Stomach smooth muscle (tissue), 2 donors: ENCODE data around the gene BPIFA3.

Source experiments
- H3K27ac ChIP-seq: one replicate; pipeline ENCODE4 v1.7.0; 2013; ENCODE audit warnings: mild to moderate bottlenecking, low read length, inconsistent platforms
- H3K27me3 ChIP-seq, 2 donors: one replicate each; pipeline ENCODE4 v1.7.0; 2013; ENCODE audit warnings: low read length in 2 of 2; ENCODE audit not compliant: insufficient read depth in 2 of 2, control insufficient read depth in 1 of 2
- H3K36me3 ChIP-seq, 2 donors: one replicate each; pipeline ENCODE4 v1.7.0; 2013; ENCODE audit warnings: low read length in 2 of 2; ENCODE audit not compliant: control insufficient read depth in 2 of 2, insufficient read depth in 2 of 2
- H3K4me1 ChIP-seq: one replicate; pipeline ENCODE4 v1.7.0; 2013; ENCODE audit warnings: low read length; ENCODE audit not compliant: control insufficient read depth, insufficient read depth
- H3K4me3 ChIP-seq, 2 donors: one replicate each; pipeline ENCODE4 v1.7.0; 2013; ENCODE audit warnings: low read length in 2 of 2
- H3K9ac ChIP-seq, 2 donors: one replicate each; pipeline ENCODE4 v1.7.0; 2013; ENCODE audit warnings: low read length in 2 of 2, mild to moderate bottlenecking in 1 of 2
- H3K9me3 ChIP-seq, 2 donors: one replicate each; pipeline ENCODE4 v1.7.0; 2013; ENCODE audit warnings: low read length in 2 of 2; ENCODE audit not compliant: control insufficient read depth in 2 of 2
- donor health status: healthy.
- donor health status: Pancreatic carcinoma.

The BPIFA3 gene

GRCh38 chr20:33239979-33240736, 23.0 kb downstream of the BPIFA3 start:
- H3K36me3 ChIP-seq = no peaks in the 10 kb centered on the region
- H3K4me3 ChIP-seq = no peak overlapping the region
- H3K9me3 ChIP-seq = no peaks in the 10 kb centered on the region
- H3K9ac ChIP-seq = no peak overlapping the region
- no peak overlapping the region for H3K27ac ChIP-seq
- H3K4me1 ChIP-seq = no peaks in the 10 kb centered on the region
- H3K27me3 ChIP-seq = peaks cover 0 to 15% of the 10 kb centered on the region in 2 donors

- no peak overlapping the region for H3K4me3 ChIP-seq
- no peak overlapping the region for H3K9ac ChIP-seq
- no peaks in the 10 kb centered on the region for H3K4me1 ChIP-seq
- H3K27ac ChIP-seq = no peak overlapping the region
- peaks cover 0 to 8% of the 10 kb centered on the region in 2 donors for H3K27me3 ChIP-seq
- no peaks in the 10 kb centered on the region for H3K36me3 ChIP-seq
- H3K9me3 ChIP-seq = no peaks in the 10 kb centered on the region
Observed at GRCh38 chr20:33240923-33241322, 23.8 kb downstream of the BPIFA3 start.

- Histone ChIP-seq H3K9me3 (no peaks in the 10 kb centered on the region), H3K36me3 (no peaks in the 10 kb centered on the region), H3K4me3 (no peak overlapping the region), H3K27ac (no peak overlapping the region), H3K4me1 (no peaks in the 10 kb centered on the region), H3K27me3 (peaks cover 0 to 3% of the 10 kb centered on the region in 2 donors), H3K9ac (no peak overlapping the region)
Observed at GRCh38 chr20:33242319-33243100, 25.4 kb downstream of the BPIFA3 start.

GRCh38 chr20:33246077-33246476, 28.9 kb downstream of the BPIFA3 start:
- H3K27me3 ChIP-seq = no peaks in the 10 kb centered on the region
- H3K36me3 ChIP-seq = no peaks in the 10 kb centered on the region
- H3K9ac ChIP-seq = no peak overlapping the region
- H3K4me1 ChIP-seq = no peaks in the 10 kb centered on the region
- H3K27ac ChIP-seq = no peak overlapping the region
- no peak overlapping the region for H3K4me3 ChIP-seq
- no peaks in the 10 kb centered on the region for H3K9me3 ChIP-seq

GRCh38 chr20:33249456-33249855, 32.3 kb downstream of the BPIFA3 start:
- Histone ChIP-seq H3K27ac (no peak overlapping the region), H3K9ac (no peak overlapping the region), H3K4me1 (no peaks in the 10 kb centered on the region), H3K27me3 (no peaks in the 10 kb centered on the region), H3K9me3 (no peaks in the 10 kb centered on the region), H3K4me3 (no peak overlapping the region), H3K36me3 (no peaks in the 10 kb centered on the region)

- Histone ChIP-seq H3K9me3 (no peaks in the 10 kb centered on the region), H3K4me3 (no peak overlapping the region)
Observed at GRCh38 chr20:33250666-33251065, 33.5 kb downstream of the BPIFA3 start.

GRCh38 chr20:33251496-33251895, 34.3 kb downstream of the BPIFA3 start:
- Histone ChIP-seq H3K4me1 (no peaks in the 10 kb centered on the region), H3K27me3 (no peaks in the 10 kb centered on the region), H3K27ac (no peak overlapping the region), H3K4me3 (no peak overlapping the region), H3K9ac (no peak overlapping the region), H3K9me3 (no peaks in the 10 kb centered on the region), H3K36me3 (no peaks in the 10 kb centered on the region)

More at GRCh38 chr20:33250666-33251065, 33.5 kb downstream of the BPIFA3 start:
- Histone ChIP-seq H3K4me1 (no peaks in the 10 kb centered on the region), H3K36me3 (no peaks in the 10 kb centered on the region), H3K27me3 (no peaks in the 10 kb centered on the region), H3K27ac (no peak overlapping the region), H3K9ac (no peak overlapping the region)

- H3K36me3 ChIP-seq = no peaks in the 10 kb centered on the region
- no peak overlapping the region for H3K27ac ChIP-seq
- H3K27me3 ChIP-seq = no peaks in the 10 kb centered on the region
- H3K4me3 ChIP-seq = no peak overlapping the region
- no peaks in the 10 kb centered on the region for H3K4me1 ChIP-seq
- H3K9ac ChIP-seq = no peak overlapping the region
- no peaks in the 10 kb centered on the region for H3K9me3 ChIP-seq
Observed at GRCh38 chr20:33252460-33252859, 35.3 kb downstream of the BPIFA3 start.

- no peak overlapping the region for H3K27ac ChIP-seq
- H3K9me3 ChIP-seq = no peaks in the 10 kb centered on the region
- no peak overlapping the region for H3K9ac ChIP-seq
- H3K27me3 ChIP-seq = no peaks in the 10 kb centered on the region
- no peaks in the 10 kb centered on the region for H3K4me1 ChIP-seq
- H3K4me3 ChIP-seq = no peak overlapping the region
- no peaks in the 10 kb centered on the region for H3K36me3 ChIP-seq
Observed at GRCh38 chr20:33255005-33255404, 37.9 kb downstream of the BPIFA3 start.

GRCh38 chr20:33257237-33257636, 40.1 kb downstream of the BPIFA3 start:
- no peaks in the 10 kb centered on the region for H3K27me3 ChIP-seq
- peaks cover 0 to 7% of the 10 kb centered on the region in 2 donors for H3K9me3 ChIP-seq
- H3K36me3 ChIP-seq = no peaks in the 10 kb centered on the region
- no peak overlapping the region for H3K27ac ChIP-seq
- no peak overlapping the region for H3K9ac ChIP-seq
- H3K4me3 ChIP-seq = no peak overlapping the region
- no peaks in the 10 kb centered on the region for H3K4me1 ChIP-seq

- Histone ChIP-seq H3K4me3 (no peak overlapping the region), H3K9ac (no peak overlapping the region), H3K27me3 (peaks cover 0 to 5% of the 10 kb centered on the region in 2 donors), H3K4me1 (no peaks in the 10 kb centered on the region), H3K36me3 (no peaks in the 10 kb centered on the region), H3K9me3 (peaks cover 0 to 10% of the 10 kb centered on the region in 2 donors), H3K27ac (no peak overlapping the region)
Observed at GRCh38 chr20:33259371-33259770, 42.2 kb downstream of the BPIFA3 start.
